ENCODE results near the gene CNEP1R1.

DNA sequence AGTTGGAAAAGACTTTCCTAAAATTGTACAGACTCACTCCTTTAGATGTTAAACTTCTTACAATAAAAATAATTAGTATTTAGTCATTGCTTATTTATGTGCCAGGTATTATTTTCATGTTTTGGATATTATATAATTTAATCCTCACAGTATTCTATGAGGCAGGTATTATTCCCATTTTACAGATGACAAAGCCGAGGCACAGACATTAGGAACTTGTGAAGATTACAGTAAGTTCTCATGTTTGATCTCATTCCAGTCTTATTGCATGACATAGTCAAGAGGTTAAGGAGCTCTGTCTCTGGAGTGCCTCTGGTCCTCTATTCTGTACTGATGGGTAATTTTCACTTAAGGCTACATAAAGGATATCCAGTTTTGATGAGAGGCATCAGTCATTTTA, 44.0 kb downstream of the CNEP1R1 start:
- TF ChIP-seq CTCF (conservative IDR thresholded peaks at IDR 0.05; ENCODE audit: low read depth in 2 of 2) (no peak), POLR2AphosphoS5 (IDR thresholded peaks at IDR 0.05; ENCODE audit: low read depth) (no peak), JUNB (IDR thresholded peaks at IDR 0.05; ENCODE audit: unreplicated experiment) (no peak), EZH2phosphoT487 (IDR thresholded peaks at IDR 0.05; ENCODE audit: unreplicated experiment) (no peak), EZH2 (IDR thresholded peaks at IDR 0.05; ENCODE audit: low read depth, unreplicated experiment) (no peak), REST (IDR thresholded peaks at IDR 0.05; ENCODE audit: unreplicated experiment) (no peak), ETS1 (IDR thresholded peaks at IDR 0.05) (no peak), STAT1 (IDR thresholded peaks at IDR 0.05; ENCODE audit: unreplicated experiment) (no peak), ZNF462 (CRISPR knock-in tag; IDR thresholded peaks at IDR 0.05) (no peak)
